GM12865 (cell line): ENCODE data around the gene SCLY.
A peak's percentile ranks its signal among the peaks of the same experiment; 100 is the strongest.

Source experiments
- DNase-seq: peaks from one replicate; pipeline ENCODE4 v3.0.0; 2010; ENCODE audit warnings: low read depth
- H3K4me3 ChIP-seq: 2 replicates; pipeline ENCODE4 v1.5.1; 2011; ENCODE audit warnings: mild to moderate bottlenecking, low read depth, low read length, control low read depth
- TF ChIP-seq, protein P1 (sequence below): IDR thresholded peaks from 2 replicates; pipeline ENCODE4 v1.5.1; 2011; ENCODE audit warnings: low read length, control low read depth, low read depth, inconsistent platforms; ENCODE audit not compliant: insufficient read depth; ENCODE audit errors: missing control alignments

SCLY gene

GRCh38 chr2:238138331-238139195 is 77.8 kb downstream of the SCLY start, which contains the start of gene KLHL30:
Gene KLHL30 (plus strand): TSS chr2:238138668. CDS start chr2:238140755, 2,087 bp downstream.
- no peak for DNase-seq
- TF ChIP-seq, protein P1, sequence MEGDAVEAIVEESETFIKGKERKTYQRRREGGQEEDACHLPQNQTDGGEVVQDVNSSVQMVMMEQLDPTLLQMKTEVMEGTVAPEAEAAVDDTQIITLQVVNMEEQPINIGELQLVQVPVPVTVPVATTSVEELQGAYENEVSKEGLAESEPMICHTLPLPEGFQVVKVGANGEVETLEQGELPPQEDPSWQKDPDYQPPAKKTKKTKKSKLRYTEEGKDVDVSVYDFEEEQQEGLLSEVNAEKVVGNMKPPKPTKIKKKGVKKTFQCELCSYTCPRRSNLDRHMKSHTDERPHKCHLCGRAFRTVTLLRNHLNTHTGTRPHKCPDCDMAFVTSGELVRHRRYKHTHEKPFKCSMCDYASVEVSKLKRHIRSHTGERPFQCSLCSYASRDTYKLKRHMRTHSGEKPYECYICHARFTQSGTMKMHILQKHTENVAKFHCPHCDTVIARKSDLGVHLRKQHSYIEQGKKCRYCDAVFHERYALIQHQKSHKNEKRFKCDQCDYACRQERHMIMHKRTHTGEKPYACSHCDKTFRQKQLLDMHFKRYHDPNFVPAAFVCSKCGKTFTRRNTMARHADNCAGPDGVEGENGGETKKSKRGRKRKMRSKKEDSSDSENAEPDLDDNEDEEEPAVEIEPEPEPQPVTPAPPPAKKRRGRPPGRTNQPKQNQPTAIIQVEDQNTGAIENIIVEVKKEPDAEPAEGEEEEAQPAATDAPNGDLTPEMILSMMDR = no peak
- H3K4me3 ChIP-seq = no peak within 1 kb of the TSS

DNA sequence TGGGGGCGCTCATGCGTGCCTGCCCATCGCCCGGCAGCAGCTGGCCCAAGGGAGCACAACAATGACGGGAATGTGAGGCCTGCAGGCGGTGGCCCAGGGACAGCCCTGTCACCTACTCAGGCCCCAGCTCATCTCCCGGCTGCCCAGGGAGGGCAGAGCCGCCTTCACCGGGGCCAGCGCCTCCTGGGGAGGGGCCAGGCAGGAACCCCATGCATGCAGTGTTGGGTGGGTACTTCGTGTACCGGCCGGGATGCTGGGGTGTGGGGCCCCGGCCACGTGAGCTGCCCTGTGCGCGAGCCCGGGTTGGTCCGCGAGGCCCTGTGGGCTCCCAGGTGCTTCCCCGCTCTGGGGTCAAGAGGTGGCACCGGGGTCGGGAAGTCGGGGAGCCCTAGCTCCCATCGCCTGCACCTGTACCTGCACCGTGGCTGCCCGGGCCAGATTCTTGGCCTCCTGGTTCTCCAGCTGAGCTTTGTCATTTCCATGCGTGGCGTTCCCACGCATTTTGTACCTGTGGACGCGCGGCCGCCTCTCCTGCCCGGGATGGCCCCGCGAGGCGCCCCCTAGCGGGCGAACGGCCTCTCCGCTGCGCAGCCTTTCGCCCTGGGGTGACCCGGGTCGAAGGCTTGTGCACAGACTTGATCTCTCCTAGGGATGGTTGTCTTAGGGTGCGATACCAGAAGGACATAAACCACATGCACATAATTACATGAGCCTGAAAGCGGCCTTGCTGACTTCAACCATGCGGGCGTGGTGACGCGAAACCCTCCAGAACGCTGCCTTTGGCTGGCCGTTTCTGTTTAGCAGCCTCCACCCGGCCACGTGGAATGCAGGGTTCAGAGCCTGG is 78.6 kb downstream of the SCLY start:
- DNase-seq = peak; percentile 46
- H3K4me3 ChIP-seq = no peak overlapping the region
- TF ChIP-seq, protein P1 = peak; percentile 77

- DNase-seq = no peak
- H3K4me3 ChIP-seq = no peak overlapping the region
- TF ChIP-seq, protein P1 = no peak
These were observed 79.2 kb downstream of the SCLY start for GRCh38 chr2:238140040-238140439.

GRCh38 chr2:238140721-238141540 is 80.1 kb downstream of the SCLY start:
- TF ChIP-seq, protein P1 = no peak
- no peak for DNase-seq
- H3K4me3 ChIP-seq = no peak overlapping the region

- no peak overlapping the region for H3K4me3 ChIP-seq
- TF ChIP-seq, protein P1 = no peak
- DNase-seq = no peak
These were observed 80.9 kb downstream of the SCLY start for GRCh38 chr2:238141541-238142318.
